COR-L47 (cell line): ENCODE results near the gene ZNF343.

Experiments used
- DNase-seq: peaks from one replicate; lab custom pipeline; 2025; lab: John Stamatoyannopoulos, UW

Gene ZNF343

GRCh38 chr20:2473516-2473915 is 35.2 kb downstream of the ZNF343 start:
- no peak for DNase-seq

GRCh38 chr20:2470423-2471193 is 38.1 kb downstream of the ZNF343 start, which contains the start of gene SNRPB:
SNRPB (minus strand) TSS chr20:2470789; CDS start chr20:2470690, 99 bp downstream.
- DNase-seq, result peak; percentile 99

- DNase-seq, result peak; percentile 16
These were observed 38.7 kb downstream of the ZNF343 start for GRCh38 chr20:2469991-2470422.

- DNase-seq, result no peak
These were observed 39.9 kb downstream of the ZNF343 start for GRCh38 chr20:2468581-2469407.

- no peak for DNase-seq
These were observed 41.3 kb downstream of the ZNF343 start for GRCh38 chr20:2467412-2467811.

- DNase-seq, result no peak
These were observed 43.6 kb downstream of the ZNF343 start for GRCh38 chr20:2465100-2465499.

GRCh38 chr20:2463616-2464365 is 44.9 kb downstream of the ZNF343 start:
- DNase-seq, result no peak

GRCh38 chr20:2462484-2462883 is 46.2 kb downstream of the ZNF343 start:
- no peak for DNase-seq

- no peak for DNase-seq
These were observed 47.8 kb downstream of the ZNF343 start for GRCh38 chr20:2460752-2461424.

- no peak for DNase-seq
These were observed 48.5 kb downstream of the ZNF343 start for GRCh38 chr20:2459981-2460751.

- no peak for DNase-seq
These were observed 49.7 kb downstream of the ZNF343 start for GRCh38 chr20:2458919-2459499.

- no peak for DNase-seq
These were observed 52.8 kb downstream of the ZNF343 start for GRCh38 chr20:2455771-2456497.

GRCh38 chr20:2453792-2454191 is 54.9 kb downstream of the ZNF343 start:
- no peak for DNase-seq

GRCh38 chr20:2451939-2452732 is 56.6 kb downstream of the ZNF343 start:
- DNase-seq, result peak; percentile 59

GRCh38 chr20:2451422-2451821 is 57.3 kb downstream of the ZNF343 start:
- DNase-seq, result no peak

- DNase-seq, result no peak
These were observed 59.3 kb downstream of the ZNF343 start for GRCh38 chr20:2449386-2449785.

GRCh38 chr20:2446845-2447244 is 61.9 kb downstream of the ZNF343 start:
- no peak for DNase-seq
